Measurements from ENCODE around the gene GATM. TPM values are rescaled to one million over a fixed set of nuclear protein-coding genes. Genes with fewer than 3 reads are reported as not detected.

GATM gene
- total and polyA plus RNA-seq, 2 of the 4 experiments (the other 2 are of a cell fraction) = 0.10 to 0.18 TPM

GRCh38 chr15:45332694-45333093 lies 45.6 kb downstream of the GATM start:
- no peak overlapping the region for H2BK5ac ChIP-seq (ENCODE audit: low read depth, low read length, poor library complexity, severe bottlenecking)
- no peak overlapping the region for H3K27ac ChIP-seq (ENCODE audit: insufficient read depth, low read length)
- H3K9me1 ChIP-seq (ENCODE audit: insufficient read depth, low read length) = no peaks in the 10 kb centered on the region
- POLR2A ChIA-PET (ENCODE audit: unreplicated experiment) = no interaction called here
- BruUV-seq (replicated peaks) = no TSS peak
- no peaks in the 10 kb centered on the region for H3K79me1 ChIP-seq (ENCODE audit: low read depth in 1 of 2, low read length in 2 of 2)
- no peak overlapping the region for H2BK120ac ChIP-seq (ENCODE audit: low read depth, low read length)
- H3K56ac ChIP-seq (ENCODE audit: extremely low read depth, insufficient read depth, low read length) = no peak overlapping the region
- H3K18ac ChIP-seq (ENCODE audit: low read depth, low read length) = no peak overlapping the region
- WGBS, 2 experiments (ENCODE audit: extremely low coverage in 2 of 2, insufficient read length in 1 of 2) = no CpG with 5 or more reads among the region's 12 CpGs
- H3K14ac ChIP-seq (replicated peaks; ENCODE audit: low read depth, low read length) = no peak overlapping the region
- H3K27me3 ChIP-seq (ENCODE audit: control insufficient read depth, insufficient read depth, low read length) = peaks cover 3% of the 10 kb centered on the region; the same call in 1 of the 2 replicates
- H3K9ac ChIP-seq (ENCODE audit: low read depth, low read length) = no peak overlapping the region
- DNase-seq (no peak), ATAC-seq (ENCODE audit: low read depth) (no peak)
- H2BK20ac ChIP-seq (ENCODE audit: low read depth, low read length) = no peak overlapping the region
- H2AFZ ChIP-seq (replicated peaks; ENCODE audit: low read length, poor library complexity) = peak overlapping the region; percentile 7
- no peak overlapping the region for H3K4me2 ChIP-seq (ENCODE audit: low read depth, low read length)
- CTCF ChIA-PET = no interaction called here
- H4K91ac ChIP-seq (ENCODE audit: insufficient read depth, low read depth, low read length) = no peak overlapping the region
- no peak overlapping the region for H3K23ac ChIP-seq (ENCODE audit: low read depth, low read length)
- no peak overlapping the region for H2BK15ac ChIP-seq (ENCODE audit: low read depth, low read length)
- no peak overlapping the region for H4K5ac ChIP-seq (ENCODE audit: low read depth, low read length)
- no peak overlapping the region for H2AK5ac ChIP-seq (ENCODE audit: low read depth, low read length)
- no peak overlapping the region for H3K4me3 ChIP-seq (ENCODE audit: insufficient read depth, low read depth, low read length)
- TF ChIP-seq, protein P1, sequence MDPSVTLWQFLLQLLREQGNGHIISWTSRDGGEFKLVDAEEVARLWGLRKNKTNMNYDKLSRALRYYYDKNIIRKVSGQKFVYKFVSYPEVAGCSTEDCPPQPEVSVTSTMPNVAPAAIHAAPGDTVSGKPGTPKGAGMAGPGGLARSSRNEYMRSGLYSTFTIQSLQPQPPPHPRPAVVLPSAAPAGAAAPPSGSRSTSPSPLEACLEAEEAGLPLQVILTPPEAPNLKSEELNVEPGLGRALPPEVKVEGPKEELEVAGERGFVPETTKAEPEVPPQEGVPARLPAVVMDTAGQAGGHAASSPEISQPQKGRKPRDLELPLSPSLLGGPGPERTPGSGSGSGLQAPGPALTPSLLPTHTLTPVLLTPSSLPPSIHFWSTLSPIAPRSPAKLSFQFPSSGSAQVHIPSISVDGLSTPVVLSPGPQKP (IDR thresholded peaks at IDR 0.05; ENCODE audit: borderline replicate concordance, low read depth, low read length) = no peak
- TF ChIP-seq RFX5 (IDR thresholded peaks at IDR 0.05; ENCODE audit: low read depth, low read length) (no peak), CTCF (conservative IDR thresholded peaks at IDR 0.05; ENCODE audit: low read depth, low read length) (no peak), RCOR1 (IDR thresholded peaks at IDR 0.05; ENCODE audit: insufficient replicate concordance, low read length) (no peak), CEBPB (IDR thresholded peaks at IDR 0.05; ENCODE audit: low read depth, low read length) (no peak), CHD1 (IDR thresholded peaks at IDR 0.05; ENCODE audit: low read depth, low read length) (no peak), BHLHE40 (IDR thresholded peaks at IDR 0.05; ENCODE audit: low read depth, low read length) (no peak), FOS (IDR thresholded peaks at IDR 0.05; ENCODE audit: low read depth, low read length) (no peak), RAD21 (IDR thresholded peaks at IDR 0.05; ENCODE audit: low read length) (no peak), MAFK (IDR thresholded peaks at IDR 0.05; ENCODE audit: low read depth, low read length) (no peak), SMC3 (IDR thresholded peaks at IDR 0.05; ENCODE audit: low read depth, low read length) (no peak), NFE2L2 (IDR thresholded peaks at IDR 0.05; ENCODE audit: low read depth, low read length) (no peak), POLR2A (IDR thresholded peaks at IDR 0.05; ENCODE audit: low read depth, low read length) (no peak), MXI1 (IDR thresholded peaks at IDR 0.05; ENCODE audit: borderline replicate concordance, low read depth, low read length) (no peak)
- no peak overlapping the region for H3K4ac ChIP-seq (ENCODE audit: low read depth, low read length)
- dilution Hi-C loops (cut with HindIII; ENCODE audit: low sequenced_read_pairs, unreplicated experiment) = no loop called here
- no peaks in the 10 kb centered on the region for H3K9me3 ChIP-seq (ENCODE audit: control insufficient read depth, insufficient read depth, low read length)
- no peaks in the 10 kb centered on the region for H4K20me1 ChIP-seq (ENCODE audit: insufficient read depth, low read length)
- intact Hi-C loops (cut with micrococcal nuclease) = no loop called here
- no peak overlapping the region for H4K8ac ChIP-seq (ENCODE audit: low read depth in 2 of 2, low read length in 2 of 2)
- H3K36me3 ChIP-seq (ENCODE audit: control insufficient read depth, insufficient read depth, low read length) = no peaks in the 10 kb centered on the region
- in situ Hi-C loops (cut with MboI; ENCODE audit: low sequenced_read_pairs) = no loop called here
- no peaks in the 10 kb centered on the region for H3K4me1 ChIP-seq (ENCODE audit: control insufficient read depth, insufficient read depth, low read length)
- H2AK9ac ChIP-seq (replicated peaks; ENCODE audit: low read depth, low read length, poor library complexity) = no peak overlapping the region
